MM.1S (cell line): ENCODE data around the gene KCTD5.

ENCODE experiments used
- DNase-seq: peaks from one replicate; pipeline ENCODE4 v3.0.0-alpha.2; 2015
- H2AFZ ChIP-seq: fragments of 300-600 bp; sonication (generic); 2 replicates; pipeline ENCODE4 v1.6.0; 2016; ENCODE audit warnings: antibody characterized with exemption, low read length
- H3F3A ChIP-seq: fragments of 300-600 bp; sonication (generic); 2 replicates; pipeline ENCODE4 v1.6.1; 2016; ENCODE audit warnings: mild to moderate bottlenecking, antibody characterized with exemption, low read length, moderate library complexity, mixed read lengths; ENCODE audit not compliant: insufficient read depth
- H3K27ac ChIP-seq: fragments of 300-600 bp; sonication (generic); 2 replicates; pipeline ENCODE4 v1.5.1; 2016; ENCODE audit warnings: mild to moderate bottlenecking, low read length
- H3K27me3 ChIP-seq: fragments of 300-600 bp; sonication (generic); replicated peaks from 2 replicates; pipeline ENCODE4 v1.6.0; 2016; ENCODE audit warnings: low read length; ENCODE audit not compliant: insufficient read depth
- H3K36me3 ChIP-seq: fragments of 300-600 bp; sonication (generic); replicated peaks from 2 replicates; pipeline ENCODE4 v1.6.1; 2016; ENCODE audit warnings: mild to moderate bottlenecking, low read length, mixed read lengths; ENCODE audit not compliant: insufficient read depth
- H3K4me1 ChIP-seq: fragments of 300-600 bp; sonication (generic); 2 replicates; pipeline ENCODE4 v1.6.1; 2016; ENCODE audit warnings: low read length, mixed read lengths
- H3K4me2 ChIP-seq: fragments of 300-600 bp; sonication (generic); 2 replicates; pipeline ENCODE4 v1.6.0; 2016; ENCODE audit warnings: low read depth, low read length
- H3K4me3 ChIP-seq: fragments of 300-600 bp; sonication (generic); 2 replicates; pipeline ENCODE4 v1.5.1; 2016; ENCODE audit warnings: low read length, mixed read lengths
- H3K79me2 ChIP-seq: fragments of 300-600 bp; sonication (generic); 2 replicates; pipeline ENCODE4 v1.6.1; 2016; ENCODE audit warnings: mixed run types, low read length, mixed read lengths
- H3K9ac ChIP-seq: fragments of 300-600 bp; sonication (generic); 2 replicates; pipeline ENCODE4 v1.6.1; 2016; ENCODE audit warnings: low read length, mixed read lengths
- H3K9me2 ChIP-seq: fragments of 300-600 bp; sonication (generic); replicated peaks from 2 replicates; pipeline ENCODE4 v1.6.1; 2016; ENCODE audit warnings: mild to moderate bottlenecking, low read length, mixed read lengths; ENCODE audit not compliant: insufficient read depth
- H3K9me3 ChIP-seq: fragments of 300-600 bp; sonication (generic); replicated peaks from 2 replicates; pipeline ENCODE4 v1.6.1; 2016; ENCODE audit warnings: mild to moderate bottlenecking, low read length, mixed read lengths; ENCODE audit not compliant: insufficient read depth
- H4K20me1 ChIP-seq: fragments of 300-600 bp; sonication (generic); 2 replicates; pipeline ENCODE4 v1.6.1; 2016; ENCODE audit warnings: mild to moderate bottlenecking, low read length, moderate library complexity, mixed read lengths; ENCODE audit not compliant: insufficient read depth
- EZH2 ChIP-seq: fragments of 300-600 bp; sonication (generic); optimal IDR thresholded peaks from 2 replicates; pipeline ENCODE3; 2017; ENCODE audit warnings: low read depth, mild to moderate bottlenecking, antibody characterized with exemption, low read length, mixed read lengths
- EZH2phosphoT487 ChIP-seq: fragments of 300-600 bp; sonication (generic); IDR thresholded peaks from 2 replicates; pipeline ENCODE4 v1.6.1; 2018; ENCODE audit warnings: antibody characterized with exemption, low read length
- TF ChIP-seq, protein P1 (sequence below): fragments of 300-600 bp; sonication (generic); IDR thresholded peaks from 2 replicates; pipeline ENCODE4 v1.5.1; 2016; ENCODE audit warnings: antibody characterized with exemption, low read length, mixed read lengths

KCTD5 gene

DNA sequence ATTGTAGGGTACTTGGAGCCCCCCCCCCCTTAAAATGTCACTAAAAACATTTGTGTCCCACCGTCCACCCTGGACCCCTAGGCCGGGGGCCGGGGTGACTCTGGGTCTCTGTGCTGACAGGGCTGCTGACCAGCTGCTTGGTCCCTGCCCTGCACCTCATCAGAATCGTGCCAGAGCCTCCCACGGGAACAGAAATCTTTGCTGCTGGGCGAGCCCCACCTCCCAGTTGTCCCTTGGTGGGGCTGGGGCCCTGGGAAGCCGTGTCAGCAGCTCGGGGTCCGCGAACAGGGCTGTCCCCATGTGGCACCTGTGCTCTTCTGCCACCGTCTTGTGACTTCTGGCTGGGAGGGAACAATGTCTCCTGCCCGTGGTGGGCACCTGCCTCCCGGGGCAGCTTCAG, 18.5 kb downstream of the KCTD5 start:
- Histone ChIP-seq H3K9me3 (no peaks in the 10 kb centered on the region), H3K36me3 (no peaks in the 10 kb centered on the region), H3K9ac (no peak overlapping the region), H3K27me3 (no peaks in the 10 kb centered on the region), H3K4me3 (no peak overlapping the region), H3K4me2 (no peak overlapping the region), H2AFZ (no peak overlapping the region), H3K4me1 (no peaks in the 10 kb centered on the region), H4K20me1 (no peaks in the 10 kb centered on the region), H3K79me2 (0 out of 2 replicates have a peak, but pooled peaks cover 3% of the 10 kb centered on the region), H3K27ac (no peak overlapping the region), H3K9me2 (no peaks in the 10 kb centered on the region), H3F3A (no peaks in the 10 kb centered on the region)
- no peak for DNase-seq
- TF ChIP-seq EZH2 (no peak), EZH2phosphoT487 (no peak)
- TF ChIP-seq, protein P1, sequence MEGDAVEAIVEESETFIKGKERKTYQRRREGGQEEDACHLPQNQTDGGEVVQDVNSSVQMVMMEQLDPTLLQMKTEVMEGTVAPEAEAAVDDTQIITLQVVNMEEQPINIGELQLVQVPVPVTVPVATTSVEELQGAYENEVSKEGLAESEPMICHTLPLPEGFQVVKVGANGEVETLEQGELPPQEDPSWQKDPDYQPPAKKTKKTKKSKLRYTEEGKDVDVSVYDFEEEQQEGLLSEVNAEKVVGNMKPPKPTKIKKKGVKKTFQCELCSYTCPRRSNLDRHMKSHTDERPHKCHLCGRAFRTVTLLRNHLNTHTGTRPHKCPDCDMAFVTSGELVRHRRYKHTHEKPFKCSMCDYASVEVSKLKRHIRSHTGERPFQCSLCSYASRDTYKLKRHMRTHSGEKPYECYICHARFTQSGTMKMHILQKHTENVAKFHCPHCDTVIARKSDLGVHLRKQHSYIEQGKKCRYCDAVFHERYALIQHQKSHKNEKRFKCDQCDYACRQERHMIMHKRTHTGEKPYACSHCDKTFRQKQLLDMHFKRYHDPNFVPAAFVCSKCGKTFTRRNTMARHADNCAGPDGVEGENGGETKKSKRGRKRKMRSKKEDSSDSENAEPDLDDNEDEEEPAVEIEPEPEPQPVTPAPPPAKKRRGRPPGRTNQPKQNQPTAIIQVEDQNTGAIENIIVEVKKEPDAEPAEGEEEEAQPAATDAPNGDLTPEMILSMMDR: no peak

DNA sequence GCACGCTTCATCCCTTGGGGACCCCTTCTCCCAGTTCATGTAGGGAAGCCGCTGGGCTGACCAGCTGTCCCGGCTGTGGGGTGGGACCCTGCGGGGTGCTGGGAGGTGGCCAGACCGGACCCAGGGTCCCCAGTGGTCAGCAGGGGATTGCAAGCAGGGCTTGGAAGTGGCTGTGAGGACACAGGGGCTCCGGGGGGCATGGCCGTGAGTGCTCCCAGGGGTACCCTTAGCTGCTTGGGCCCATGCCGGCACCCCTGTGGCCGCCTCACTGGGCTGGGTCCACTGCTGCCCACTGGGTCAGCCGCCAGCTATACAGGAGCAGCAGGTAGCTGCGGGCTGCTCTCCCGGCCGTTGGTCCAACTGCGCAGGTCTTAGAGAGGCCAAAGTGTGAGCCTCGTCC, 18.9 kb downstream of the KCTD5 start:
- H4K20me1 ChIP-seq: no peaks in the 10 kb centered on the region
- H3K9me3 ChIP-seq: no peaks in the 10 kb centered on the region
- no peak for DNase-seq
- H3K9me2 ChIP-seq: no peaks in the 10 kb centered on the region
- H3K27ac ChIP-seq: no peak overlapping the region
- H3K36me3 ChIP-seq: no peaks in the 10 kb centered on the region
- no peaks in the 10 kb centered on the region for H3K27me3 ChIP-seq
- H3K4me2 ChIP-seq: no peak overlapping the region
- no peaks in the 10 kb centered on the region for H3K4me1 ChIP-seq
- H2AFZ ChIP-seq: no peak overlapping the region
- TF ChIP-seq, protein P1: no peak
- TF ChIP-seq EZH2 (no peak), EZH2phosphoT487 (no peak)
- H3K9ac ChIP-seq: no peak overlapping the region
- 0 out of 2 replicates have a peak, but pooled peaks cover 3% of the 10 kb centered on the region for H3K79me2 ChIP-seq
- H3F3A ChIP-seq: no peaks in the 10 kb centered on the region
- H3K4me3 ChIP-seq: no peak overlapping the region

DNA sequence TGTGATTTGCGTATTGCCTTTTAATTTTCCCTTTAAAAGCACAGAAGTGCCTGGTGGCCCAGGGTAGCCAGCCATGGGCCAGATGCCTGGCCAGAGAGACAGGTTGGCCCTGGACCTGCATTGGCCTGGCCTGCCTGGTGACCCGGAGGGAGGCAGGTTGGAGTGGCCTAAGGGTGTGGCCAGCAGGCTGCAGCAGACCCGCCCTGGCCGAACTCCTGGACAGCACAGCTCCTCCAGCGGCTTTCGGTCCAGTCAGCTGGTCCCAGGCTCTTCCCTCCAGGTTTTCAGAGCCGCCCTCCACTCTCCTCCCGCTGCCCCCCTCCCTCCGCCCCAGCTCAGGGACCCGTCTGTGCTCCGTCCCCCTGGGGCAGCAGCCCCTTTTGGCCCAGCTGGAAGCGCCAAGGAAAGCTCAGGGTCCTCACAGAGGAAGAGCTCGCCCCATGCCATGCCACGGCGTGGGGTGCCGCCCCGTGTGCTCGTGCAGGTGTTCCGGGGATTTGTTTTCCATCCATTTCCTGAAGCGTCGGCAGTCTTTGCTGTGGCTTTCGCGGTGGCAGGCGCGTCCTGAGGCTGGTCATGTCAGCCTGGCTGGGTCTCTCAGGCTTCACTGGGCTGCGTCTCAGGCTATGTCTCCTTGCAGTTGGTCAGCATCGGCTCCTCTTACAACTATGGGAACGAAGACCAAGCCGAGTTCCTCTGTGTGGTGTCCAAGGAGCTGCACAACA, 19.6 kb downstream of the KCTD5 start:
- no peak for DNase-seq

More for the DNA sequence above, 19.6 kb downstream of the KCTD5 start:
- Histone ChIP-seq H3K4me3 (no peak overlapping the region), H3K9me2 (no peaks in the 10 kb centered on the region), H4K20me1 (no peaks in the 10 kb centered on the region), H3K27ac (no peak overlapping the region), H3K9ac (no peak overlapping the region), H3F3A (no peaks in the 10 kb centered on the region), H3K4me1 (no peaks in the 10 kb centered on the region), H3K27me3 (no peaks in the 10 kb centered on the region), H3K9me3 (no peaks in the 10 kb centered on the region), H3K79me2 (0 out of 2 replicates have a peak, but pooled peaks cover 3% of the 10 kb centered on the region), H2AFZ (no peak overlapping the region), H3K4me2 (no peak overlapping the region), H3K36me3 (no peaks in the 10 kb centered on the region)
- TF ChIP-seq EZH2phosphoT487 (no peak), EZH2 (no peak)
- TF ChIP-seq, protein P1: no peak
